H9 (cell line): ENCODE measurements around the gene ERCC8. TPM values are rescaled to one million over a fixed set of nuclear protein-coding genes. Genes with fewer than 3 reads are reported as not detected.

ENCODE experiments used
- DNase-seq: peaks from one replicate; pipeline ENCODE4 v3.0.0-alpha.2; 2017
- H2AFZ ChIP-seq: one replicate; pipeline ENCODE4 v1.6.1; 2013; ENCODE audit warnings: mild to moderate bottlenecking, low read length, control low read depth, moderate library complexity
- H2AK5ac ChIP-seq: 2 replicates; pipeline ENCODE4 v1.6.1; 2013; ENCODE audit warnings: low read length, control low read depth, mixed read lengths; ENCODE audit not compliant: insufficient read length
- H2BK120ac ChIP-seq: one replicate; pipeline ENCODE4 v1.6.1; 2013; ENCODE audit warnings: low read depth, mild to moderate bottlenecking, low read length, control low read depth, inconsistent platforms; ENCODE audit not compliant: poor library complexity, severe bottlenecking
- H2BK12ac ChIP-seq: 2 replicates; pipeline ENCODE4 v1.6.1; 2013; ENCODE audit warnings: low read length, control low read depth, mixed read lengths, low read depth; ENCODE audit not compliant: insufficient read length
- H2BK15ac ChIP-seq: 2 replicates; pipeline ENCODE4 v1.6.1; 2013; ENCODE audit warnings: low read depth, low read length, control low read depth
- H2BK20ac ChIP-seq: one replicate; pipeline ENCODE4 v1.6.1; 2013; ENCODE audit warnings: low read depth, mild to moderate bottlenecking, low read length, control low read depth, inconsistent platforms; ENCODE audit not compliant: poor library complexity, severe bottlenecking
- H2BK5ac ChIP-seq: 2 replicates; pipeline ENCODE4 v1.6.1; 2013; ENCODE audit warnings: low read length, control low read depth, mixed read lengths; ENCODE audit not compliant: insufficient read length
- H3K14ac ChIP-seq: 2 replicates; pipeline ENCODE4 v1.6.1; 2013; ENCODE audit warnings: low read length, control low read depth; ENCODE audit not compliant: insufficient read depth
- H3K18ac ChIP-seq: 2 replicates; pipeline ENCODE4 v1.6.1; 2013; ENCODE audit warnings: low read depth, mild to moderate bottlenecking, mixed read lengths, low read length, control low read depth; ENCODE audit not compliant: insufficient read length
- H3K23ac ChIP-seq: 2 replicates; pipeline ENCODE4 v1.6.1; 2013; ENCODE audit warnings: low read length, control low read depth, mixed read lengths, low read depth; ENCODE audit not compliant: insufficient read length
- H3K23me2 ChIP-seq: 2 replicates; pipeline ENCODE4 v1.6.1; 2013; ENCODE audit warnings: low read depth, mild to moderate bottlenecking, mixed read lengths, low read length, control low read depth; ENCODE audit not compliant: insufficient read length, poor library complexity, severe bottlenecking
- H3K27ac ChIP-seq: 2 replicates; pipeline ENCODE4 v1.5.1; 2013; ENCODE audit warnings: low read length, control low read depth, mixed read lengths, low read depth; ENCODE audit not compliant: insufficient read length
- H3K27me3 ChIP-seq: 2 replicates; pipeline ENCODE4 v1.6.1; 2013; ENCODE audit warnings: low read length, control low read depth, inconsistent platforms; ENCODE audit not compliant: insufficient read depth
- H3K4ac ChIP-seq: 2 replicates; pipeline ENCODE4 v1.6.1; 2013; ENCODE audit warnings: low read depth, mild to moderate bottlenecking, control low read depth, inconsistent platforms, low read length, moderate library complexity
- H3K4me1 ChIP-seq: 2 replicates; pipeline ENCODE4 v1.6.1; 2013; ENCODE audit warnings: low read length, control low read depth, inconsistent platforms; ENCODE audit not compliant: insufficient read depth
- H3K4me2 ChIP-seq: 2 replicates; pipeline ENCODE4 v1.6.1; 2013; ENCODE audit warnings: low read length, control low read depth, mixed read lengths; ENCODE audit not compliant: insufficient read length, insufficient read depth
- H3K56ac ChIP-seq: 2 replicates; pipeline ENCODE4 v1.6.1; 2013; ENCODE audit warnings: low read depth, mild to moderate bottlenecking, mixed read lengths, low read length, control low read depth; ENCODE audit not compliant: insufficient read length
- H3K79me1 ChIP-seq: 2 replicates; pipeline ENCODE4 v1.6.1; 2013; ENCODE audit warnings: low read depth, mild to moderate bottlenecking, moderate library complexity, low read length, control low read depth, inconsistent platforms; ENCODE audit not compliant: insufficient read depth, poor library complexity, severe bottlenecking
- H3K79me2 ChIP-seq: 2 replicates; pipeline ENCODE4 v1.6.1; 2013; ENCODE audit warnings: low read length, control low read depth, inconsistent platforms; ENCODE audit not compliant: insufficient read depth
- H3K9ac ChIP-seq: 2 replicates; pipeline ENCODE4 v1.6.1; 2013; ENCODE audit warnings: low read length, control low read depth, mixed read lengths; ENCODE audit not compliant: insufficient read length; ENCODE audit errors: extremely low read depth
- H3K9me3 ChIP-seq: one replicate; pipeline ENCODE4 v1.6.1; 2013; ENCODE audit warnings: low read depth, low read length, inconsistent platforms; ENCODE audit not compliant: control insufficient read depth
- H3T11ph ChIP-seq: one replicate; pipeline ENCODE4 v1.6.1; 2013; ENCODE audit warnings: mild to moderate bottlenecking, low read length, control low read depth, inconsistent platforms
- H4K20me1 ChIP-seq: one replicate; pipeline ENCODE4 v1.6.1; 2013; ENCODE audit not compliant: control insufficient read depth, insufficient read length, insufficient read depth
- H4K5ac ChIP-seq: 2 replicates; pipeline ENCODE4 v1.6.1; 2013; ENCODE audit warnings: low read depth, mild to moderate bottlenecking, mixed read lengths, low read length, control low read depth; ENCODE audit not compliant: insufficient read length
- H4K8ac ChIP-seq: replicated peaks from 2 replicates; pipeline ENCODE4 v1.6.1; 2013; ENCODE audit warnings: low read length, control low read depth, mixed read lengths, low read depth; ENCODE audit not compliant: insufficient read length
- H4K91ac ChIP-seq: 2 replicates; pipeline ENCODE4 v1.6.1; 2013; ENCODE audit warnings: low read depth, mild to moderate bottlenecking, moderate library complexity, mixed read lengths, low read length, control low read depth; ENCODE audit not compliant: insufficient read length
- H3K27ac Mint-ChIP-seq, 3 experiments: 2 replicates in 2 of 3; 3 replicates in 1 of 3; pipeline ENCODE4 v1.8.0; 2020 to 2021; ENCODE audit warnings: mixed read lengths in 3 of 3, mild to moderate bottlenecking in 1 of 3, moderate library complexity in 1 of 3
- H3K27me3 Mint-ChIP-seq: 2 replicates; pipeline ENCODE4 v1.8.0; 2021; ENCODE audit warnings: low read depth, mild to moderate bottlenecking, moderate library complexity, mixed read lengths
- H3K36me3 Mint-ChIP-seq, 3 experiments: 2 replicates in 2 of 3; 3 replicates in 1 of 3; pipeline ENCODE4 v1.8.0; 2020 to 2021; ENCODE audit warnings: low read depth in 3 of 3, mixed read lengths in 3 of 3; ENCODE audit not compliant: insufficient read depth in 1 of 3
- H3K4me1 Mint-ChIP-seq, 2 experiments: 2 replicates each; pipeline ENCODE4 v1.8.0; 2020; ENCODE audit warnings: mixed read lengths in 2 of 2
- H3K4me3 Mint-ChIP-seq, 2 experiments: 2 replicates in 1 of 2; 3 replicates in 1 of 2; pipeline ENCODE4 v1.8.0; 2020 to 2021; ENCODE audit warnings: mild to moderate bottlenecking in 2 of 2, mixed read lengths in 2 of 2, moderate library complexity in 1 of 2
- H3K9me3 Mint-ChIP-seq, 2 experiments: 2 replicates in 1 of 2; 3 replicates in 1 of 2; pipeline ENCODE4 v1.8.0; 2020; ENCODE audit warnings: mild to moderate bottlenecking in 2 of 2, mixed read lengths in 2 of 2, moderate library complexity in 1 of 2
- CTCF ChIP-seq: fragments of 200-600 bp; sonication (generic); conservative IDR thresholded peaks from 3 replicates; pipeline ENCODE4 v1.8.0; 2021; ENCODE audit warnings: antibody characterized with exemption, mild to moderate bottlenecking
- WGBS: extraction: QIAGEN DNeasy Blood & Tissue Kit; methylation state at CpG from one replicate; pipeline ENCODE4 v1.1.7; 2013; ENCODE audit warnings: missing lambda C conversion rate, low lambda C conversion rate, mixed read lengths; ENCODE audit not compliant: insufficient read length; ENCODE audit errors: extremely low coverage; 5-methylcytosine and 5-hydroxymethylcytosine counted together
- total RNA-seq: library from RNA; stranded (reverse); gene quantifications from 2 replicates; pipeline ENCODE4 v1.2.1, GENCODE V29; 2021

Gene ERCC8
- total RNA-seq, 1 experiment from 2014 or later, result 18.0 TPM

GRCh38 chr5:60948738-60949137, 3.9 kb upstream of the ERCC8 start:
- Histone ChIP-seq H3K79me1 (no peaks in the 10 kb centered on the region), H2AK5ac (no peak overlapping the region), H2BK15ac (no peak overlapping the region), H4K20me1 (no peaks in the 10 kb centered on the region), H2BK12ac (no peak overlapping the region), H4K91ac (no peak overlapping the region), H2AFZ (no peak overlapping the region), H3K14ac (no peak overlapping the region), H4K5ac (no peak overlapping the region), H3K4ac (no peak overlapping the region), H3K27me3 (no peaks in the 10 kb centered on the region), H2BK120ac (no peak overlapping the region), H3K23ac (no peak overlapping the region), H3T11ph (no peak overlapping the region), H2BK20ac (no peak overlapping the region), H3K23me2 (peaks cover 17% of the 10 kb centered on the region), H3K4me1 (peaks cover 3% of the 10 kb centered on the region; the same call in 1 of the 2 replicates), H3K4me2 (no peak overlapping the region), H2BK5ac (no peak overlapping the region), H4K8ac (no peak overlapping the region), H3K9ac (no peak overlapping the region), H3K27ac (no peak overlapping the region), H3K18ac (no peak overlapping the region), H3K79me2 (peaks cover 5% of the 10 kb centered on the region; the same call in 1 of the 2 replicates), H3K56ac (no peak overlapping the region), H3K9me3 (no peaks in the 10 kb centered on the region)
- Mint-ChIP-seq H3K4me1 (peaks cover 4 to 7% of the 10 kb centered on the region in 2 experiments; a peak in 2 of 4 replicates), H3K4me3 (no peak overlapping the region), H3K36me3 (peaks cover 0 to 5% (median 4%) of the 10 kb centered on the region in 3 experiments; a peak in 3 of 7 replicates), H3K27ac (no peak overlapping the region), H3K27me3 (peaks cover 10% of the 10 kb centered on the region), H3K9me3 (no peaks in the 10 kb centered on the region; a peak in 1 of 5 replicates)
- no peak for DNase-seq
- no peak for TF ChIP-seq CTCF
- WGBS, result no CpG with 5 or more reads among the region's 1 CpG
